Retinal pigment epithelial cell (primary cell): ENCODE measurements around the gene DPY30.
"Not testable (repeated sequence)": the region's sequence is repeated elsewhere in the genome, so short reads cannot be mapped to it uniquely, and the experiment has no call there.

Experiments
- DNase-seq: peaks from one replicate; pipeline ENCODE4 v3.0.0-alpha.2; 2010; ENCODE audit warnings: low read depth
- H3K4me3 ChIP-seq: 2 replicates; pipeline ENCODE4 v1.5.1; 2011; ENCODE audit warnings: mild to moderate bottlenecking, low read length, control low read depth, moderate library complexity
- TF ChIP-seq, protein P1 (sequence below): conservative IDR thresholded peaks from 2 replicates; pipeline ENCODE4 v1.5.1; 2011; ENCODE audit warnings: low read depth, low read length, control low read depth, inconsistent platforms

DPY30 gene

DNA sequence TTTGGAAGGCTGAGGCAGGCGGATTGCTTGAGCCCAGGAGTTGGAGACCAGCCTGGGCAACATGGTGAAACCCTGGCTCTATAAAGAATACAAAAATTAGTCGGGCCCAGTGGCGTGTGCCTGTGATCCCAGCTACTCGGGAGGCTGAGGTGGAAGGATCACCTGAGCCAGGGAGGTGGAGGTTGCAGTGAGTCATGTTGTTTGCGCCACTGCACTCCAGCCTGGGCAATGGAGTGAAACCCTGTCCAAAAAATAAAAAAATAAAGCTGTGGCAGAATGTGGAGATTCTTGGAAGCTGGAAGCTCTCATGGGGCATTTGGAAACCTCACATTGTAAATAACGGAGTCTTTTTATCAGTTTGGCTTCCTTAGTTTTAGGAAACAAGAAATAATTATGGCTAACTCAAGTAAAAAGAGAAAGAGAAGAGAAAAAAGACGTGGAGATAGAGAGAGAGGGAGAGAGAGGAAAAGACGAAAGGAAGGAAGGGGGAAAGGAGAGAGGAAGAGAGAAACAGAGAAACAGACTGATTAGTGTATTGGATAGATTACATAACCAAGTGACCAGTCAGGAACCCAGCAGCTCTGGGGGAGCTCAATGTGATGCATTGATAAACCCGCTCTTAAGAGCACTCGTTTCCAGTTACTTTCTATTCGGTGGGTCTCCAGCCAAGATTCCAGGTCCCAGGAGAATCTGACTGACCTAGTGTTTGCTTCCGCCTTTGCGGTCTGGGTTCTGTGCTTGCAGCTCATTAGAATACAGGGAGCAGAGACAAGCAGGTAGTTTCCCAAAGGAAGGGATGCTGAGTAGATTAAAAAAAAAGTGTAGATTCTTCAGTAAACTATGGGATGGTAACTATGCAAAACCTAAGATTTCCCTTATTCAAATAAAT lies 22.6 kb upstream of the DPY30 start:
- TF ChIP-seq, protein P1, sequence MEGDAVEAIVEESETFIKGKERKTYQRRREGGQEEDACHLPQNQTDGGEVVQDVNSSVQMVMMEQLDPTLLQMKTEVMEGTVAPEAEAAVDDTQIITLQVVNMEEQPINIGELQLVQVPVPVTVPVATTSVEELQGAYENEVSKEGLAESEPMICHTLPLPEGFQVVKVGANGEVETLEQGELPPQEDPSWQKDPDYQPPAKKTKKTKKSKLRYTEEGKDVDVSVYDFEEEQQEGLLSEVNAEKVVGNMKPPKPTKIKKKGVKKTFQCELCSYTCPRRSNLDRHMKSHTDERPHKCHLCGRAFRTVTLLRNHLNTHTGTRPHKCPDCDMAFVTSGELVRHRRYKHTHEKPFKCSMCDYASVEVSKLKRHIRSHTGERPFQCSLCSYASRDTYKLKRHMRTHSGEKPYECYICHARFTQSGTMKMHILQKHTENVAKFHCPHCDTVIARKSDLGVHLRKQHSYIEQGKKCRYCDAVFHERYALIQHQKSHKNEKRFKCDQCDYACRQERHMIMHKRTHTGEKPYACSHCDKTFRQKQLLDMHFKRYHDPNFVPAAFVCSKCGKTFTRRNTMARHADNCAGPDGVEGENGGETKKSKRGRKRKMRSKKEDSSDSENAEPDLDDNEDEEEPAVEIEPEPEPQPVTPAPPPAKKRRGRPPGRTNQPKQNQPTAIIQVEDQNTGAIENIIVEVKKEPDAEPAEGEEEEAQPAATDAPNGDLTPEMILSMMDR, result no peak
- peak overlapping the region; percentile 84 for H3K4me3 ChIP-seq
- DNase-seq, result no peak

DNA sequence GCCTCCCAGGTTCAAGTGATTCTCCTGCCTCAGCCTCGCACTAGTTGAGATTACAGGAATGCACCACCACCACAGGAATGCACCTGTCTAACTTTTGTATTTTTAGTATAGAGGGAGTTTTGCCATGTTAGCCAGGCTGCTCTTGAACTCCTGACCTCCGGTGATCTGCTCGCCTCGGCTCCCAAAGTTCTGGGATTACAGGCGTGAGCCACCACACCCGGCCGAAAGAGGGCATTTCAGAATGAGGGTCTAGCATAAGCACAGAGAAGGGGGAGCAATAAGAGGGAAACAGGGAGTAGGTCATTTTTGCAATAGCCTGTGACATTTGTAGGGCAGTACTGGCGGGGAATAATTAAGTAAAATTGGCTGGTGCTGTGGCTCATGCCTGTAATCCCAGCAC lies 21.8 kb upstream of the DPY30 start:
- H3K4me3 ChIP-seq, result no peak overlapping the region
- TF ChIP-seq, protein P1, result no peak
- DNase-seq, result no peak

DNA sequence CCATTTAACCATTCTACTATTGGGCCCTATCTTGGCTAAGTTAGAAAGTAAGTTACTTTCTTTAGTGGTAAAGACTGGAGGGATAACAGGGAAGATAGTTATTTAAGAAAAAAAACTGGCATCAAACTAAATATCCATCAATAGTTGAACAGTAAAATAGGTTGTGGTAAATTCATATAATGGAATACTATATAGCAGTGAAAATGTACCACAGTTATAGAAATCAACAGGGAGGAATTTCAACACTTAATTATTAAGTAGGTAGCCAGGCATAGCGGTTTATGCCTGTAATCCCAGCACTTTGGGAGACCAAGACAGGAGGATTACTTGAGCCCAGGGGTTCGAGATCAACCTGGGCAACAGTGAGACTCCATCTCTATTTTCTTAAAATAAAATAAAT lies 20.7 kb upstream of the DPY30 start:
- TF ChIP-seq, protein P1, result no peak
- no peak overlapping the region for H3K4me3 ChIP-seq
- no peak for DNase-seq

- TF ChIP-seq, protein P1, result no peak
- no peak overlapping the region for H3K4me3 ChIP-seq
- DNase-seq, result no peak
Measured at GRCh38 chr2:32058130-32058529, 18.5 kb upstream of the DPY30 start.

- H3K4me3 ChIP-seq, DNase-seq: not testable (repeated sequence)
Measured at GRCh38 chr2:32054583-32054982, 15.0 kb upstream of the DPY30 start.

DNA sequence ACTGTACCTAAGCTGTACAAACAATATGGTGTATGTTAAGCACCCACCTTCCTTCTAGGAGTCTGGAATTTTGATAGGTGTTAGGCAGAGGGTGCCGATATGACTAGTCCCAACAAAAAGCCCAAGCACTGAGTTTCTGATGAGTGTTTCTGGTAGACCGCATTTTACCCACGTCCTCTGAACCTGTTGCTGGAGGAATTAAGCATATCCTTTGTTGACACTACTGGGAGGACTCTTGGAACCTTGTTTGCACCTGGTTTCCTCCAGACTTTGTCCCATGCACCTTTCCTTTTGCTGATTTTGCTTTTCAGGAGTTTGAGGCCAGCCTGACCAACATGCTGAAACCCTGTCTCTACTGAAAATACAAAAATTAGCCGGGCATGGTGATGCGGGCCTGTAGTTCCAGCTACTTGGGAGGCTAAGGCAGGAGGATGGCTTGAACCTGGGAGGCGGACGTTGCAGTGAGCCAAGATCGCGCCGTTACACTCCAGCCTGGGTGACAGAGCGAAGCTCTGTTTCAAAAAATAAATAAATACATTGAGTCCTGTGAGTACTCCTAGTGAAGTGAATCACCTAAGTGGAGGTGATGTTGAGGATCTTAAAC lies 12.3 kb upstream of the DPY30 start:
- no peak overlapping the region for H3K4me3 ChIP-seq
- DNase-seq, result no peak
- TF ChIP-seq, protein P1, result no peak

GRCh38 chr2:32043561-32043960 lies 4.0 kb upstream of the DPY30 start:
- no peak for DNase-seq
- TF ChIP-seq, protein P1, result no peak
- no peak overlapping the region for H3K4me3 ChIP-seq

DNA sequence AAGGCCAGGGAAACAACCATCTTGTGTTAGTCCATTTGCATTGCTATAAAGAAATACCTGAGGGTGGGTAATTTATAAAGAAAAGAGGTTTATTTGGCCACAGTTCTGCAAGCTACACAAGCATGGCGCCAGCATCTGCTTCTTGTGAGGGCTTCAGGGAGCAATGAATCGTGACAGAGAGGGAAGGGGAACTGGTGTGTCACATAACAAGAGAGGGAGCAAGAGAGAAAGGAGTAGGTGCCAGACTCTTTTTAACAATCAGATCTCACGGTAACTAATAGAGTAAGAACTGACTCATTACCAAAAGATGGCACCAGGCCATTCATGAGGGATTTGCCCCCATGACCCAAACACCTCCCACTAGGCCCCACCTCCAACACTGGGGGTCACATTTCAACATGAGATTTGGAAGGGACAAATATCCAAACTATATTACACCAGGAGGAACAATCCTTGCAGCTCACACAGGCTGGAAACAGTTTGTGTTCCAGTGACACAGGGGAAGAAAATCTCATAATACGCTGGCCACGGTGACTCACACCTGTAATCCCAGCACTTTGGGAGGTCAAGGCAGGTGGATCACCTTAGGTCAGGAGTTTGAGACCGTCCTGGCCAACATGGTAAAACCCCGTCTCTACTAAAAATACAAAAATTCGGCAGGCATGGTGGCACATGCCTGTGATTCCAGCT lies 5.3 kb downstream of the DPY30 start:
- not testable (repeated sequence) for H3K4me3 ChIP-seq, DNase-seq

- DNase-seq, result not testable (repeated sequence)
Measured at GRCh38 chr2:32018789-32019482, 20.7 kb downstream of the DPY30 start.

More at GRCh38 chr2:32018789-32019482, 20.7 kb downstream of the DPY30 start:
- not testable (repeated sequence) for H3K4me3 ChIP-seq
